ENCODE data around the gene TMPRSS13. TPM values are rescaled to one million over a fixed set of nuclear protein-coding genes. Genes with fewer than 3 reads are reported as not detected.

Gene TMPRSS13
- polyA plus RNA-seq, 1 donor from 2014 or later: not detected

DNA sequence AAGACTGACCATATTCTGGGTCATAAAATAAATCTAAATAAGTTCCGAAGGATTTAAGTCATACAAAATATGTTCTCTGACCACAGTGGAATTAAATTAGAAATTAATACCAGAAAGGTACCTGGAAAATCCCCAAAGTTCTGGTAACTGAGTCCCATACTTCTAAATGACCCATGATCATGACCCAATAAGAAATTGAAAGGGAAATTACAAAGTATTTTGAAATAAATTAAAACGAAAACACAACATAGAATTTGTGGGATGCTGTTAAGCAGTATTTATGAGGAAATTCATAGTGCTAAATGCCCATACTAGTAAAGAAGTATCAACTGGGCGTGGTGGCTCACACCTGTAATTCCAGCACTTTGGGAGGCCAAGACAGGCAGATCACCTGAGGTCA is 33.6 kb upstream of the TMPRSS13 start:
- H3K4me2 ChIP-seq (ENCODE audit: low read length): no peak overlapping the region
- H3K9ac ChIP-seq (ENCODE audit: low read length): no peak overlapping the region
- no peak overlapping the region for H3K27ac ChIP-seq (ENCODE audit: low read length)
- H3K36me3 ChIP-seq (ENCODE audit: insufficient read depth, low read length): no peaks in the 10 kb centered on the region
- H3F3A ChIP-seq (ENCODE audit: insufficient read depth, low read length, poor library complexity, severe bottlenecking): no peaks in the 10 kb centered on the region
- TF ChIP-seq RAD21 (conservative IDR thresholded peaks at IDR 0.05) (no peak), EP300 (conservative IDR thresholded peaks at IDR 0.05; ENCODE audit: poor library complexity, severe bottlenecking) (no peak), REST (IDR thresholded peaks at IDR 0.05; ENCODE audit: borderline replicate concordance) (no peak), SMC3 (conservative IDR thresholded peaks at IDR 0.05; ENCODE audit: poor library complexity) (no peak), EZH2 (IDR thresholded peaks at IDR 0.05; ENCODE audit: borderline replicate concordance, insufficient read depth, low read length, poor library complexity, severe bottlenecking) (no peak), MXI1 (conservative IDR thresholded peaks at IDR 0.05; ENCODE audit: poor library complexity, severe bottlenecking) (no peak), POLR2AphosphoS5 (IDR thresholded peaks at IDR 0.05) (no peak), TAF1 (IDR thresholded peaks at IDR 0.05; ENCODE audit: low read depth) (no peak)
- TF ChIP-seq, protein P1, sequence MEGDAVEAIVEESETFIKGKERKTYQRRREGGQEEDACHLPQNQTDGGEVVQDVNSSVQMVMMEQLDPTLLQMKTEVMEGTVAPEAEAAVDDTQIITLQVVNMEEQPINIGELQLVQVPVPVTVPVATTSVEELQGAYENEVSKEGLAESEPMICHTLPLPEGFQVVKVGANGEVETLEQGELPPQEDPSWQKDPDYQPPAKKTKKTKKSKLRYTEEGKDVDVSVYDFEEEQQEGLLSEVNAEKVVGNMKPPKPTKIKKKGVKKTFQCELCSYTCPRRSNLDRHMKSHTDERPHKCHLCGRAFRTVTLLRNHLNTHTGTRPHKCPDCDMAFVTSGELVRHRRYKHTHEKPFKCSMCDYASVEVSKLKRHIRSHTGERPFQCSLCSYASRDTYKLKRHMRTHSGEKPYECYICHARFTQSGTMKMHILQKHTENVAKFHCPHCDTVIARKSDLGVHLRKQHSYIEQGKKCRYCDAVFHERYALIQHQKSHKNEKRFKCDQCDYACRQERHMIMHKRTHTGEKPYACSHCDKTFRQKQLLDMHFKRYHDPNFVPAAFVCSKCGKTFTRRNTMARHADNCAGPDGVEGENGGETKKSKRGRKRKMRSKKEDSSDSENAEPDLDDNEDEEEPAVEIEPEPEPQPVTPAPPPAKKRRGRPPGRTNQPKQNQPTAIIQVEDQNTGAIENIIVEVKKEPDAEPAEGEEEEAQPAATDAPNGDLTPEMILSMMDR (IDR thresholded peaks at IDR 0.05; ENCODE audit: poor library complexity, severe bottlenecking): no peak
- no peaks in the 10 kb centered on the region for H3K9me3 ChIP-seq (ENCODE audit: low read length)
- H3K4me3 ChIP-seq (ENCODE audit: low read length): no peak overlapping the region
- H3K9me2 ChIP-seq (ENCODE audit: insufficient read depth, low read length): no peaks in the 10 kb centered on the region
- H4K20me1 ChIP-seq (ENCODE audit: insufficient read depth): no peaks in the 10 kb centered on the region
- H3K79me2 ChIP-seq (replicated peaks; ENCODE audit: insufficient read depth, low read length): no peaks in the 10 kb centered on the region
- no peaks in the 10 kb centered on the region for H3K27me3 ChIP-seq (ENCODE audit: insufficient read depth, low read depth, low read length)
- no peak overlapping the region for H2AFZ ChIP-seq (ENCODE audit: low read depth, low read length)

GRCh38 chr11:117961896-117962295 is 32.7 kb upstream of the TMPRSS13 start:
- Histone ChIP-seq H3K9ac (ENCODE audit: low read length) (no peak overlapping the region), H3K4me2 (ENCODE audit: low read length) (no peak overlapping the region), H3K27me3 (ENCODE audit: insufficient read depth, low read depth, low read length) (no peaks in the 10 kb centered on the region), H3F3A (ENCODE audit: insufficient read depth, low read length, poor library complexity, severe bottlenecking) (no peaks in the 10 kb centered on the region), H3K9me3 (ENCODE audit: low read length) (no peaks in the 10 kb centered on the region), H3K79me2 (replicated peaks; ENCODE audit: insufficient read depth, low read length) (no peaks in the 10 kb centered on the region), H3K9me2 (ENCODE audit: insufficient read depth, low read length) (no peaks in the 10 kb centered on the region), H4K20me1 (ENCODE audit: insufficient read depth) (no peaks in the 10 kb centered on the region), H3K27ac (ENCODE audit: low read length) (no peak overlapping the region), H3K36me3 (ENCODE audit: insufficient read depth, low read length) (no peaks in the 10 kb centered on the region), H2AFZ (ENCODE audit: low read depth, low read length) (no peak overlapping the region), H3K4me3 (ENCODE audit: low read length) (no peak overlapping the region)
- TF ChIP-seq, protein P1 (IDR thresholded peaks at IDR 0.05; ENCODE audit: poor library complexity, severe bottlenecking): no peak
- TF ChIP-seq EZH2 (IDR thresholded peaks at IDR 0.05; ENCODE audit: borderline replicate concordance, insufficient read depth, low read length, poor library complexity, severe bottlenecking) (no peak), EP300 (conservative IDR thresholded peaks at IDR 0.05; ENCODE audit: poor library complexity, severe bottlenecking) (no peak), SMC3 (conservative IDR thresholded peaks at IDR 0.05; ENCODE audit: poor library complexity) (no peak), POLR2AphosphoS5 (IDR thresholded peaks at IDR 0.05) (no peak), MXI1 (conservative IDR thresholded peaks at IDR 0.05; ENCODE audit: poor library complexity, severe bottlenecking) (no peak), RAD21 (conservative IDR thresholded peaks at IDR 0.05) (no peak), TAF1 (IDR thresholded peaks at IDR 0.05; ENCODE audit: low read depth) (no peak), REST (IDR thresholded peaks at IDR 0.05; ENCODE audit: borderline replicate concordance) (no peak)

Data from neural cell (in vitro differentiated cells).